Superior temporal gyrus (tissue), 1 donor: ENCODE measurements around the gene GJB2.
A peak's percentile ranks its signal among the peaks of the same experiment; 100 is the strongest.

Experiments
- DNase-seq: peaks from one replicate; pipeline ENCODE4 v3.0.0-alpha.2; 2016; ENCODE audit errors: extremely low spot score

GJB2 gene

GRCh38 chr13:20192836-20193161, at the start of gene GJB2:
GJB2 (minus strand) TSS chr13:20192938; CDS start chr13:20189581, 3,357 bp downstream.
- DNase-seq: no peak

- DNase-seq: no peak
Measured at GRCh38 chr13:20241593-20241992, 48.9 kb upstream of the GJB2 start.

- DNase-seq: no peak
Measured at GRCh38 chr13:20239748-20240147, 47.0 kb upstream of the GJB2 start.

GRCh38 chr13:20232556-20233277, 40.0 kb upstream of the GJB2 start:
- DNase-seq: no peak

- no peak for DNase-seq
Measured at GRCh38 chr13:20231839-20232555, 39.3 kb upstream of the GJB2 start, which contains the start of gene GJB6. GJB6 (minus strand) TSS chr13:20232319; CDS start chr13:20223480, 8,839 bp downstream.

GRCh38 chr13:20230913-20231838, 38.4 kb upstream of the GJB2 start:
- DNase-seq: no peak

- no peak for DNase-seq
Measured at GRCh38 chr13:20227730-20228129, 35.0 kb upstream of the GJB2 start.

GRCh38 chr13:20227288-20227687, 34.5 kb upstream of the GJB2 start:
- no peak for DNase-seq

GRCh38 chr13:20222553-20222952, 29.8 kb upstream of the GJB2 start:
- DNase-seq: no peak

GRCh38 chr13:20221772-20222171, 29.0 kb upstream of the GJB2 start:
- no peak for DNase-seq

- DNase-seq: no peak
Measured at GRCh38 chr13:20219577-20219976, 26.8 kb upstream of the GJB2 start.

GRCh38 chr13:20217168-20217567, 24.4 kb upstream of the GJB2 start:
- DNase-seq: no peak

GRCh38 chr13:20209948-20210347, 17.2 kb upstream of the GJB2 start:
- no peak for DNase-seq

- no peak for DNase-seq
Measured at GRCh38 chr13:20206698-20207235, 14.0 kb upstream of the GJB2 start.

- DNase-seq: no peak
Measured at GRCh38 chr13:20206065-20206697, 13.4 kb upstream of the GJB2 start.

GRCh38 chr13:20198781-20199180, 6.0 kb upstream of the GJB2 start:
- DNase-seq: no peak

GRCh38 chr13:20197361-20197834, 4.7 kb upstream of the GJB2 start:
- DNase-seq: peak; percentile 83

GRCh38 chr13:20195801-20196200, 3.1 kb upstream of the GJB2 start:
- no peak for DNase-seq

- no peak for DNase-seq
Measured at GRCh38 chr13:20193907-20194631, 1.3 kb upstream of the GJB2 start.

GRCh38 chr13:20193162-20193906, 596 bp upstream of the GJB2 start:
- DNase-seq: no peak
